ENCODE data around the gene THAP9. TPM values are rescaled to one million over a fixed set of nuclear protein-coding genes. Genes with fewer than 3 reads are reported as not detected.
"Not testable (repeated sequence)": the region's sequence is repeated elsewhere in the genome, so short reads cannot be mapped to it uniquely, and the experiment has no call there.

The THAP9 gene
- total RNA-seq, 1 experiment from 2014 or later, result 3.5 TPM

- no peaks in the 10 kb centered on the region for H3K4me1 ChIP-seq (replicated peaks; ENCODE audit: insufficient read depth)
- DNase-seq, result no peak
- peaks cover 3% of the 10 kb centered on the region; the same call in 1 of the 2 replicates for H3K36me3 ChIP-seq (ENCODE audit: low read depth)
- no peaks in the 10 kb centered on the region for H3K9me3 ChIP-seq (ENCODE audit: insufficient read depth, low read depth)
- ChIA-PET CTCF (interaction anchor here (0.6 to 0.7 kb wide), 2 partner anchors 357 to 447 kb away, joined by 3 to 5 read pairs; no protein-coding TSS in a partner anchor), POLR2A (ENCODE audit: unreplicated experiment) (no interaction called here)
- H3K4me2 ChIP-seq, result no peak overlapping the region
- no peaks in the 10 kb centered on the region for H4K20me1 ChIP-seq (ENCODE audit: insufficient read depth)
- H3K4me3 ChIP-seq, result no peak overlapping the region
- H3F3A ChIP-seq (ENCODE audit: insufficient read depth, low read depth), result no peaks in the 10 kb centered on the region
- intact Hi-C loops (cut with micrococcal nuclease; ENCODE audit: unreplicated experiment), result no loop called here
- no peak overlapping the region for H3K27ac ChIP-seq
- no peaks in the 10 kb centered on the region for H3K27me3 ChIP-seq (ENCODE audit: insufficient read depth, low read depth)
- no peak for TF ChIP-seq CTCF (conservative IDR thresholded peaks at IDR 0.05)
- no peak overlapping the region for H2AFZ ChIP-seq
- BruUV-seq (replicated peaks), result no TSS peak
- no peaks in the 10 kb centered on the region for H3K9me2 ChIP-seq (ENCODE audit: insufficient read depth)
- H3K79me2 ChIP-seq (ENCODE audit: low read depth), result no peaks in the 10 kb centered on the region
These were observed 8.8 kb downstream of the THAP9 start for GRCh38 chr4:82909326-82909725.

GRCh38 chr4:82913305-82913704, 12.8 kb downstream of the THAP9 start:
- Histone ChIP-seq H3K4me3 (no peak overlapping the region), H3K4me1 (replicated peaks; ENCODE audit: insufficient read depth) (no peaks in the 10 kb centered on the region), H3K9me3 (ENCODE audit: insufficient read depth, low read depth) (no peaks in the 10 kb centered on the region), H3F3A (ENCODE audit: insufficient read depth, low read depth) (no peaks in the 10 kb centered on the region), H3K27ac (no peak overlapping the region), H3K9me2 (ENCODE audit: insufficient read depth) (no peaks in the 10 kb centered on the region), H3K79me2 (ENCODE audit: low read depth) (no peaks in the 10 kb centered on the region), H3K4me2 (no peak overlapping the region), H2AFZ (no peak overlapping the region), H4K20me1 (ENCODE audit: insufficient read depth) (no peaks in the 10 kb centered on the region), H3K27me3 (ENCODE audit: insufficient read depth, low read depth) (no peaks in the 10 kb centered on the region), H3K36me3 (ENCODE audit: low read depth) (no peaks in the 10 kb centered on the region)
- intact Hi-C loops (cut with micrococcal nuclease; ENCODE audit: unreplicated experiment), result no loop called here
- no TSS peak for BruUV-seq (replicated peaks)
- no peak for DNase-seq
- CTCF ChIA-PET, result no interaction called here
- TF ChIP-seq CTCF (conservative IDR thresholded peaks at IDR 0.05) (no peak), EZH2 (IDR thresholded peaks at IDR 0.05; ENCODE audit: low read depth) (no peak)
- POLR2A ChIA-PET (ENCODE audit: unreplicated experiment), result no interaction called here

- H3K4me1 ChIP-seq (replicated peaks; ENCODE audit: insufficient read depth); BruUV-seq (replicated peaks); H3K27ac ChIP-seq; H3K79me2 ChIP-seq (ENCODE audit: low read depth); H3F3A ChIP-seq (ENCODE audit: insufficient read depth, low read depth); H3K4me2 ChIP-seq; POLR2A ChIA-PET (ENCODE audit: unreplicated experiment); intact Hi-C loops (cut with micrococcal nuclease; ENCODE audit: unreplicated experiment); H3K36me3 ChIP-seq (ENCODE audit: low read depth); H2AFZ ChIP-seq; DNase-seq; H3K27me3 ChIP-seq (ENCODE audit: insufficient read depth, low read depth); H4K20me1 ChIP-seq (ENCODE audit: insufficient read depth); H3K9me2 ChIP-seq (ENCODE audit: insufficient read depth); H3K4me3 ChIP-seq; CTCF ChIA-PET; H3K9me3 ChIP-seq (ENCODE audit: insufficient read depth, low read depth): not testable (repeated sequence)
These were observed 13.4 kb downstream of the THAP9 start for GRCh38 chr4:82913968-82914367.

- no peaks in the 10 kb centered on the region for H4K20me1 ChIP-seq (ENCODE audit: insufficient read depth)
- H3K9me2 ChIP-seq (ENCODE audit: insufficient read depth), result no peaks in the 10 kb centered on the region
- no peak overlapping the region for H3K4me2 ChIP-seq
- H3F3A ChIP-seq (ENCODE audit: insufficient read depth, low read depth), result no peaks in the 10 kb centered on the region
- no peaks in the 10 kb centered on the region for H3K36me3 ChIP-seq (ENCODE audit: low read depth)
- no peak overlapping the region for H3K27ac ChIP-seq
- no peak overlapping the region for H2AFZ ChIP-seq
- no TSS peak for BruUV-seq (replicated peaks)
- no peak for TF ChIP-seq CTCF (conservative IDR thresholded peaks at IDR 0.05)
- no peak for TF ChIP-seq EZH2 (IDR thresholded peaks at IDR 0.05; ENCODE audit: low read depth)
- no peak overlapping the region for H3K4me3 ChIP-seq
- CTCF ChIA-PET, result no interaction called here
- intact Hi-C loops (cut with micrococcal nuclease; ENCODE audit: unreplicated experiment), result no loop called here
- H3K79me2 ChIP-seq (ENCODE audit: low read depth), result no peaks in the 10 kb centered on the region
- POLR2A ChIA-PET (ENCODE audit: unreplicated experiment), result no interaction called here
- DNase-seq, result no peak
- no peaks in the 10 kb centered on the region for H3K27me3 ChIP-seq (ENCODE audit: insufficient read depth, low read depth)
- H3K9me3 ChIP-seq (ENCODE audit: insufficient read depth, low read depth), result no peaks in the 10 kb centered on the region
- no peaks in the 10 kb centered on the region for H3K4me1 ChIP-seq (replicated peaks; ENCODE audit: insufficient read depth)
These were observed 17.6 kb downstream of the THAP9 start for GRCh38 chr4:82918091-82918490.
